Measurements from ENCODE around the gene WDR75. TPM values are rescaled to one million over a fixed set of nuclear protein-coding genes. Genes with fewer than 3 reads are reported as not detected.

Gene WDR75
- total and polyA plus RNA-seq, 2 of the 4 experiments (the other 2 are of a cell fraction), result 21.7 to 52.2 TPM

GRCh38 chr2:189499137-189499536 is 57.9 kb downstream of the WDR75 start:
- Histone ChIP-seq H2AK9ac (replicated peaks; ENCODE audit: low read depth, low read length, poor library complexity) (no peak overlapping the region), H3K27ac (ENCODE audit: insufficient read depth, low read length) (no peak overlapping the region), H3K9me1 (ENCODE audit: insufficient read depth, low read length) (no peaks in the 10 kb centered on the region), H3K18ac (ENCODE audit: low read depth, low read length) (no peak overlapping the region), H4K8ac (ENCODE audit: low read depth in 2 of 2, low read length in 2 of 2) (no peak overlapping the region), H3K4me3 (ENCODE audit: insufficient read depth, low read depth, low read length) (no peak overlapping the region), H3K56ac (ENCODE audit: extremely low read depth, insufficient read depth, low read length) (no peak overlapping the region), H2AFZ (replicated peaks; ENCODE audit: low read length, poor library complexity) (no peak overlapping the region), H4K91ac (ENCODE audit: insufficient read depth, low read depth, low read length) (no peak overlapping the region), H3K4me1 (ENCODE audit: control insufficient read depth, insufficient read depth, low read length) (no peaks in the 10 kb centered on the region), H3K27me3 (ENCODE audit: control insufficient read depth, insufficient read depth, low read length) (no peaks in the 10 kb centered on the region; the same call in none of the 2 replicates), H3K79me1 (ENCODE audit: low read depth in 1 of 2, low read length in 2 of 2) (no peaks in the 10 kb centered on the region), H4K20me1 (ENCODE audit: insufficient read depth, low read length) (no peaks in the 10 kb centered on the region), H3K4me2 (ENCODE audit: low read depth, low read length) (no peak overlapping the region), H3K9me3 (ENCODE audit: control insufficient read depth, insufficient read depth, low read length) (no peaks in the 10 kb centered on the region), H3K36me3 (ENCODE audit: control insufficient read depth, insufficient read depth, low read length) (no peaks in the 10 kb centered on the region), H2BK120ac (ENCODE audit: low read depth, low read length) (no peak overlapping the region), H3K4ac (ENCODE audit: low read depth, low read length) (no peak overlapping the region), H2BK15ac (ENCODE audit: low read depth, low read length) (no peak overlapping the region), H3K14ac (replicated peaks; ENCODE audit: low read depth, low read length) (no peak overlapping the region), H2BK20ac (ENCODE audit: low read depth, low read length) (no peak overlapping the region), H2AK5ac (ENCODE audit: low read depth, low read length) (no peak overlapping the region), H4K5ac (ENCODE audit: low read depth, low read length) (no peak overlapping the region), H3K9ac (ENCODE audit: low read depth, low read length) (no peak overlapping the region), H3K23ac (ENCODE audit: low read depth, low read length) (no peak overlapping the region), H2BK5ac (ENCODE audit: low read depth, low read length, poor library complexity, severe bottlenecking) (no peak overlapping the region)
- TF ChIP-seq MXI1 (IDR thresholded peaks at IDR 0.05; ENCODE audit: borderline replicate concordance, low read depth, low read length) (no peak), MAZ (IDR thresholded peaks at IDR 0.05; ENCODE audit: borderline replicate concordance, low read depth, low read length) (no peak), CEBPB (IDR thresholded peaks at IDR 0.05; ENCODE audit: low read depth, low read length) (no peak), NFE2L2 (IDR thresholded peaks at IDR 0.05; ENCODE audit: low read depth, low read length) (0 out of 2 replicates have a peak, but pooled peaks have one; percentile 39), SMC3 (IDR thresholded peaks at IDR 0.05; ENCODE audit: low read depth, low read length) (no peak)
- no CpG with 5 or more reads among the region's 1 CpG for WGBS, 2 experiments (ENCODE audit: extremely low coverage in 2 of 2, insufficient read length in 1 of 2)
- CTCF ChIA-PET, result no interaction called here
- DNase-seq, result no peak
- dilution Hi-C loops (cut with HindIII; ENCODE audit: low sequenced_read_pairs, unreplicated experiment) (no loop called here), in situ Hi-C loops (cut with MboI; ENCODE audit: low sequenced_read_pairs) (no loop called here), intact Hi-C loops (cut with micrococcal nuclease) (no loop called here)
- BruUV-seq (replicated peaks), result no TSS peak
- POLR2A ChIA-PET (ENCODE audit: unreplicated experiment), result no interaction called here
- ATAC-seq (ENCODE audit: low read depth), result no peak

Measured in IMR-90 (cell line).